ENCODE data around the gene TMEM132D. TPM values are rescaled to one million over a fixed set of nuclear protein-coding genes. Genes with fewer than 3 reads are reported as not detected.

The TMEM132D gene
- total and polyA plus RNA-seq, 4 donors = 0.06 to 0.20 (median 0.13) TPM

- no peak overlapping the region for H3K9ac ChIP-seq (ENCODE audit: insufficient read depth in 1 of 2, low read length in 2 of 2)
- H3K4me1 ChIP-seq (ENCODE audit: control insufficient read depth in 5 of 5, insufficient read depth in 5 of 5, low read length in 5 of 5) = no peaks in the 10 kb centered on the region
- H3K9me3 ChIP-seq (ENCODE audit: control insufficient read depth in 4 of 4, insufficient read depth in 3 of 4, low read length in 3 of 4) = peaks cover 0 to 3% (median 1%) of the 10 kb centered on the region in 4 donors
- H3K36me3 ChIP-seq (ENCODE audit: control insufficient read depth in 4 of 4, insufficient read depth in 4 of 4, low read length in 4 of 4) = no peaks in the 10 kb centered on the region
- no peak overlapping the region for H3K27ac ChIP-seq (ENCODE audit: low read depth in 1 of 2, low read length in 1 of 2)
- WGBS, 2 donors = 78 to 81% methylated on average over 9 of the region's 9 CpGs
- no peak for DNase-seq
- ATAC-seq (ENCODE audit: insufficient read depth, low FRiP score) = no peak
- no peaks in the 10 kb centered on the region for H3K27me3 ChIP-seq (ENCODE audit: control insufficient read depth in 3 of 3, insufficient read depth in 3 of 3, low read length in 2 of 3)
- TF ChIP-seq, protein P1, sequence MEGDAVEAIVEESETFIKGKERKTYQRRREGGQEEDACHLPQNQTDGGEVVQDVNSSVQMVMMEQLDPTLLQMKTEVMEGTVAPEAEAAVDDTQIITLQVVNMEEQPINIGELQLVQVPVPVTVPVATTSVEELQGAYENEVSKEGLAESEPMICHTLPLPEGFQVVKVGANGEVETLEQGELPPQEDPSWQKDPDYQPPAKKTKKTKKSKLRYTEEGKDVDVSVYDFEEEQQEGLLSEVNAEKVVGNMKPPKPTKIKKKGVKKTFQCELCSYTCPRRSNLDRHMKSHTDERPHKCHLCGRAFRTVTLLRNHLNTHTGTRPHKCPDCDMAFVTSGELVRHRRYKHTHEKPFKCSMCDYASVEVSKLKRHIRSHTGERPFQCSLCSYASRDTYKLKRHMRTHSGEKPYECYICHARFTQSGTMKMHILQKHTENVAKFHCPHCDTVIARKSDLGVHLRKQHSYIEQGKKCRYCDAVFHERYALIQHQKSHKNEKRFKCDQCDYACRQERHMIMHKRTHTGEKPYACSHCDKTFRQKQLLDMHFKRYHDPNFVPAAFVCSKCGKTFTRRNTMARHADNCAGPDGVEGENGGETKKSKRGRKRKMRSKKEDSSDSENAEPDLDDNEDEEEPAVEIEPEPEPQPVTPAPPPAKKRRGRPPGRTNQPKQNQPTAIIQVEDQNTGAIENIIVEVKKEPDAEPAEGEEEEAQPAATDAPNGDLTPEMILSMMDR (IDR thresholded peaks at IDR 0.05; ENCODE audit: control extremely low read depth, extremely low read depth) = no peak
- no peak overlapping the region for H3K4me3 ChIP-seq
These were observed 519.9 kb downstream of the TMEM132D start for GRCh38 chr12:129383956-129384355.

DNA sequence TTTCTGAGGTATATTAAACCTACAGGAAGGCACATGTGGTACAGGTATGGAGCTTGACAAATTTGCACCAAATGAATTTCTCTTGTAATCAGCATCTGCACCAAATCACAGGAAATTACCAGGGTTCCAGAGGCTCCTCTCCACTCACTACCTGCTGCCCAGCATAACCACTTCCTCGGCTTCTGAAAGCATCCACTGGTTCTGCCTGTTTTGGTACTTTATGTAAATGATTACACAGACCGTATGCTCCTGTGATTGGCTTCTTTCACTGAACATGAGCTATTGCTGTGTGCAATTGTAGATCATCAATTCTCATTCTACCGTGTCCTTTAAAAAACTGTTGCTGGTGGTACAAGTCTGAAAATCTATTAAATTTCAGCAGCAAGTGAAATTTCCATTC is 522.1 kb downstream of the TMEM132D start:
- H3K27ac ChIP-seq (ENCODE audit: low read depth in 1 of 2, low read length in 1 of 2) = no peak overlapping the region
- DNase-seq (peak in 2 of 3 donors; percentile 2 to 17), ATAC-seq (ENCODE audit: insufficient read depth, low FRiP score) (no peak)
- TF ChIP-seq, protein P1 (IDR thresholded peaks at IDR 0.05; ENCODE audit: control extremely low read depth, extremely low read depth) = no peak
- H3K36me3 ChIP-seq (ENCODE audit: control insufficient read depth in 4 of 4, insufficient read depth in 4 of 4, low read length in 4 of 4) = no peaks in the 10 kb centered on the region
- H3K27me3 ChIP-seq (ENCODE audit: control insufficient read depth in 3 of 3, insufficient read depth in 3 of 3, low read length in 2 of 3) = no peaks in the 10 kb centered on the region
- no peak overlapping the region for H3K4me3 ChIP-seq
- H3K9ac ChIP-seq (ENCODE audit: insufficient read depth in 1 of 2, low read length in 2 of 2) = no peak overlapping the region
- peaks cover 0 to 2% (median 0%) of the 10 kb centered on the region in 4 donors for H3K9me3 ChIP-seq (ENCODE audit: control insufficient read depth in 4 of 4, insufficient read depth in 3 of 4, low read length in 3 of 4)
- no peaks in the 10 kb centered on the region for H3K4me1 ChIP-seq (ENCODE audit: control insufficient read depth in 5 of 5, insufficient read depth in 5 of 5, low read length in 5 of 5)
- 48 to 70% methylated on average over 3 of the region's 3 CpGs for WGBS, 2 donors

GRCh38 chr12:129379076-129379804 is 524.6 kb downstream of the TMEM132D start:
- 73 to 76% methylated on average over 6 of the region's 6 CpGs for WGBS, 2 donors
- Histone ChIP-seq H3K27me3 (ENCODE audit: control insufficient read depth in 3 of 3, insufficient read depth in 3 of 3, low read length in 2 of 3) (no peaks in the 10 kb centered on the region), H3K27ac (ENCODE audit: low read depth in 1 of 2, low read length in 1 of 2) (no peak overlapping the region), H3K4me1 (ENCODE audit: control insufficient read depth in 5 of 5, insufficient read depth in 5 of 5, low read length in 5 of 5) (no peaks in the 10 kb centered on the region), H3K9me3 (ENCODE audit: control insufficient read depth in 4 of 4, insufficient read depth in 3 of 4, low read length in 3 of 4) (peaks cover 0 to 2% (median 0%) of the 10 kb centered on the region in 4 donors), H3K36me3 (ENCODE audit: control insufficient read depth in 4 of 4, insufficient read depth in 4 of 4, low read length in 4 of 4) (no peaks in the 10 kb centered on the region), H3K4me3 (no peak overlapping the region), H3K9ac (ENCODE audit: insufficient read depth in 1 of 2, low read length in 2 of 2) (no peak overlapping the region)
- TF ChIP-seq, protein P1 (IDR thresholded peaks at IDR 0.05; ENCODE audit: control extremely low read depth, extremely low read depth) = no peak
- DNase-seq (no peak), ATAC-seq (ENCODE audit: insufficient read depth, low FRiP score) (no peak)
